HepG2 (cell line): ENCODE results near the gene HMCN2.

Source experiments
- CBX5 ChIP-seq: sonication (generic); formaldehyde crosslinking; IDR thresholded peaks from 2 replicates; pipeline ENCODE4 v1.4.0; 2020; ENCODE audit warnings: missing genetic modification reagents, borderline replicate concordance
- DNMT3B ChIP-seq: conservative IDR thresholded peaks from 2 replicates; pipeline ENCODE4 v1.6.1; 2016; ENCODE audit warnings: missing biosample characterization, control low read depth
- IRF2 ChIP-seq: IDR thresholded peaks from 2 replicates; pipeline ENCODE4 v1.6.1; 2018; ENCODE audit warnings: missing genetic modification reagents, missing compliant biosample characterization
- NR3C1 ChIP-seq: sonication (generic); formaldehyde crosslinking; IDR thresholded peaks from 2 replicates; pipeline ENCODE4 v1.4.0; 2020; ENCODE audit warnings: missing genetic modification reagents
- RBFOX2 ChIP-seq: fragments of 200-400 bp; formaldehyde crosslinking; IDR thresholded peaks from 2 replicates; pipeline ENCODE4 v1.6.1; 2017; ENCODE audit warnings: low read depth, mild to moderate bottlenecking, low read length
- REST ChIP-seq, 2 experiments: IDR thresholded peaks; 2 replicates each; pipeline ENCODE4 v1.6.1; 2011 to 2012; ENCODE audit warnings: low read length in 2 of 2, borderline replicate concordance in 1 of 2, low read depth in 1 of 2, mild to moderate bottlenecking in 1 of 2, moderate library complexity in 1 of 2
- RFX5 ChIP-seq: IDR thresholded peaks from 2 replicates; pipeline ENCODE4 v1.6.1; 2011; ENCODE audit warnings: low read depth, low read length, improper control_type of control experiment
- TAF1 ChIP-seq: sonication (generic); formaldehyde crosslinking; IDR thresholded peaks from 2 replicates; pipeline ENCODE4 v1.4.0; 2020; ENCODE audit warnings: missing genetic modification reagents
- TF ChIP-seq, protein P1 (sequence below): sonication (generic); formaldehyde crosslinking; IDR thresholded peaks from 2 replicates; pipeline ENCODE4 v1.4.0; 2020; ENCODE audit warnings: missing genetic modification reagents, borderline replicate concordance

- no peak for TF ChIP-seq IRF2 (CRISPR knock-in tag)
- no peak for TF ChIP-seq RBFOX2
- no peak for TF ChIP-seq TAF1 (CRISPR knock-in tag)
- no peak for TF ChIP-seq CBX5 (CRISPR knock-in tag)
- no peak for TF ChIP-seq DNMT3B (CRISPR knock-in tag)
- TF ChIP-seq, protein P1, sequence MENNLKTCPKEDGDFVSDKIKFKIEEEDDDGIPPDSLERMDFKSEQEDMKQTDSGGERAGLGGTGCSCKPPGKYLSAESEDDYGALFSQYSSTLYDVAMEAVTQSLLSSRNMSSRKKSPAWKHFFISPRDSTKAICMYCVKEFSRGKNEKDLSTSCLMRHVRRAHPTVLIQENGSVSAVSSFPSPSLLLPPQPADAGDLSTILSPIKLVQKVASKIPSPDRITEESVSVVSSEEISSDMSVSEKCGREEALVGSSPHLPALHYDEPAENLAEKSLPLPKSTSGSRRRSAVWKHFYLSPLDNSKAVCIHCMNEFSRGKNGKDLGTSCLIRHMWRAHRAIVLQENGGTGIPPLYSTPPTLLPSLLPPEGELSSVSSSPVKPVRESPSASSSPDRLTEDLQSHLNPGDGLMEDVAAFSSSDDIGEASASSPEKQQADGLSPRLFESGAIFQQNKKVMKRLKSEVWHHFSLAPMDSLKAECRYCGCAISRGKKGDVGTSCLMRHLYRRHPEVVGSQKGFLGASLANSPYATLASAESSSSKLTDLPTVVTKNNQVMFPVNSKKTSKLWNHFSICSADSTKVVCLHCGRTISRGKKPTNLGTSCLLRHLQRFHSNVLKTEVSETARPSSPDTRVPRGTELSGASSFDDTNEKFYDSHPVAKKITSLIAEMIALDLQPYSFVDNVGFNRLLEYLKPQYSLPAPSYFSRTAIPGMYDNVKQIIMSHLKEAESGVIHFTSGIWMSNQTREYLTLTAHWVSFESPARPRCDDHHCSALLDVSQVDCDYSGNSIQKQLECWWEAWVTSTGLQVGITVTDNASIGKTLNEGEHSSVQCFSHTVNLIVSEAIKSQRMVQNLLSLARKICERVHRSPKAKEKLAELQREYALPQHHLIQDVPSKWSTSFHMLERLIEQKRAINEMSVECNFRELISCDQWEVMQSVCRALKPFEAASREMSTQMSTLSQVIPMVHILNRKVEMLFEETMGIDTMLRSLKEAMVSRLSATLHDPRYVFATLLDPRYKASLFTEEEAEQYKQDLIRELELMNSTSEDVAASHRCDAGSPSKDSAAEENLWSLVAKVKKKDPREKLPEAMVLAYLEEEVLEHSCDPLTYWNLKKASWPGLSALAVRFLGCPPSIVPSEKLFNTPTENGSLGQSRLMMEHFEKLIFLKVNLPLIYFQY (CRISPR knock-in tag) = no peak
- TF ChIP-seq NR3C1 (CRISPR knock-in tag) = no peak
- TF ChIP-seq REST (IDR thresholded peaks at IDR 0.05; ENCODE audit: borderline replicate concordance in 1 of 2, low read depth in 1 of 2, low read length in 2 of 2) = no peak
- TF ChIP-seq RFX5 = no peak
Observed at GRCh38 chr9:130310456-130310855, 44.9 kb downstream of the HMCN2 start.
